Osteocyte (in vitro differentiated cells): ENCODE data around the gene FBXW4. TPM values are rescaled to one million over a fixed set of nuclear protein-coding genes. Genes with fewer than 3 reads are reported as not detected.

Experiments used
- DNase-seq: peaks from one replicate; pipeline ENCODE4 v3.0.0; 2021; ENCODE audit warnings: mixed read lengths; ENCODE audit not compliant: unreplicated experiment; ENCODE audit errors: extremely low spot score
- H3K27ac Mint-ChIP-seq: one replicate; pipeline ENCODE4 v1.8.0; 2021; ENCODE audit warnings: mild to moderate bottlenecking, mixed read lengths; ENCODE audit not compliant: unreplicated experiment
- H3K27me3 Mint-ChIP-seq: one replicate; pipeline ENCODE4 v1.8.0; 2021; ENCODE audit warnings: mixed read lengths; ENCODE audit not compliant: unreplicated experiment
- H3K36me3 Mint-ChIP-seq: one replicate; pipeline ENCODE4 v1.8.0; 2021; ENCODE audit warnings: mixed read lengths; ENCODE audit not compliant: unreplicated experiment
- H3K4me1 Mint-ChIP-seq: one replicate; pipeline ENCODE4 v1.8.0; 2021; ENCODE audit warnings: mixed read lengths; ENCODE audit not compliant: unreplicated experiment
- H3K4me3 Mint-ChIP-seq: one replicate; pipeline ENCODE4 v1.8.0; 2021; ENCODE audit warnings: mild to moderate bottlenecking, moderate library complexity, mixed read lengths; ENCODE audit not compliant: unreplicated experiment
- H3K9me3 Mint-ChIP-seq: one replicate; pipeline ENCODE4 v1.8.0; 2021; ENCODE audit warnings: mixed read lengths; ENCODE audit not compliant: unreplicated experiment
- total RNA-seq: library from RNA; stranded (reverse); gene quantifications from 2 replicates; pipeline ENCODE4 v1.2.1, GENCODE V29; 2021
- TF ChIP-seq, protein P1 (sequence below): fragments of 200-600 bp; sonication (generic); IDR thresholded peaks from 2 replicates; pipeline ENCODE4 v1.5.0; 2021; ENCODE audit warnings: antibody characterized with exemption, mild to moderate bottlenecking, moderate library complexity

The FBXW4 gene
- total RNA-seq, 1 donor from 2014 or later = 44.6 TPM

DNA sequence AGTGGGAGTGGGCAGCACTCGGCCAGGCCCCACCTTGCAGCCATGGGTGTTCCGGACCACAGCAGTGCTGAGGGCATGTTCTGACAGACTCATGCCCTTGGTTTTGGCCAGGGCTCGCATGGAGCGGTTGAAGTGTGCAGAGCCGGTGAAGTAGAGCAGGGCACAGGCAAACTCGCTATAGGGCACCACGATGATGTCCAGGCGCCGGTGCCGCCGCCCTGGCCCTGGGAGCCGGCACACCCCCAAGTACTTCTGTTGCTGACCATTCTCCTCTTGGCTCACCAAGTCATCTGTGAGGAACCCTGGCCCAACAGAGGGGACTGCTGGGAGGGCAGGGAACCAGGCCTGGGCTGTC, 115.5 kb downstream of the FBXW4 start:
- Mint-ChIP-seq H3K36me3 (peaks cover 5% of the 10 kb centered on the region), H3K9me3 (no peaks in the 10 kb centered on the region), H3K27me3 (no peaks in the 10 kb centered on the region), H3K4me3 (no peak overlapping the region), H3K27ac (no peak overlapping the region), H3K4me1 (no peaks in the 10 kb centered on the region)
- TF ChIP-seq, protein P1, sequence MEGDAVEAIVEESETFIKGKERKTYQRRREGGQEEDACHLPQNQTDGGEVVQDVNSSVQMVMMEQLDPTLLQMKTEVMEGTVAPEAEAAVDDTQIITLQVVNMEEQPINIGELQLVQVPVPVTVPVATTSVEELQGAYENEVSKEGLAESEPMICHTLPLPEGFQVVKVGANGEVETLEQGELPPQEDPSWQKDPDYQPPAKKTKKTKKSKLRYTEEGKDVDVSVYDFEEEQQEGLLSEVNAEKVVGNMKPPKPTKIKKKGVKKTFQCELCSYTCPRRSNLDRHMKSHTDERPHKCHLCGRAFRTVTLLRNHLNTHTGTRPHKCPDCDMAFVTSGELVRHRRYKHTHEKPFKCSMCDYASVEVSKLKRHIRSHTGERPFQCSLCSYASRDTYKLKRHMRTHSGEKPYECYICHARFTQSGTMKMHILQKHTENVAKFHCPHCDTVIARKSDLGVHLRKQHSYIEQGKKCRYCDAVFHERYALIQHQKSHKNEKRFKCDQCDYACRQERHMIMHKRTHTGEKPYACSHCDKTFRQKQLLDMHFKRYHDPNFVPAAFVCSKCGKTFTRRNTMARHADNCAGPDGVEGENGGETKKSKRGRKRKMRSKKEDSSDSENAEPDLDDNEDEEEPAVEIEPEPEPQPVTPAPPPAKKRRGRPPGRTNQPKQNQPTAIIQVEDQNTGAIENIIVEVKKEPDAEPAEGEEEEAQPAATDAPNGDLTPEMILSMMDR = no peak
- DNase-seq = no peak

DNA sequence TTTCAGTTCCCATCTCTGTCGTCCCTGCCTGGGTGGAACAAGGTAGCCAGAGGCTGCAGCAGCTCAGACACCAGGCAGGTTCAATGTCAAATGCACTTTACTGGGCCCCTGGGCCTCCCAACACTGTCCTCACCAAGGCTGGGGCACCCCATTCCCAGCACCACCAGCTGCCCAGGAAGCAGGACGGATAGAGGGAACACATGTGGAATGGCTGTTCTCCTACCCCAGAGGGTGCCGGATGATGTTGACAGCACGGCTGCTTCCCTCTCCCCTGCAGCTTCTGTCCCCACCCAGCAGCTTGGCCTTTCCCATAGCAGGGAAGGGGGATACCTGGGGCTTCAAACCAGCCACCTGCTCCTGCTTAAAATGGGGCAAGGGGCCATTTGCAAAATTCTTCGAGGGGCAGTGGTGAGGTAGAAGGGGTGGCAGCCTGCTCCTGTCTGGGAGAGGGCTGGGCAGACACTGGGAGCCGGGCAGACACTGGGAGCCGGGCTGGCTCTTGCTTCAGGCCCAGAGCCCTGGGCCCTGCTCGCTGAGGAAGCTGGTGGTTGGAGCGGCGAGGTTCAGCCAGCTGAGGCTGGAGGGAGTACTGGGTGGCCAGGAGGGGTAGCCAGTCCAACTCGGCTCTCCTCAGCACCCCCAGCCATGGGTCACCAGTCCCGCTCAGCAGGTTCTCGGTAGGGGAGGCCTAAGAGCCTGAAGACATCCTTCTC, 116.0 kb downstream of the FBXW4 start:
- Mint-ChIP-seq H3K27me3 (no peaks in the 10 kb centered on the region), H3K27ac (no peak overlapping the region), H3K36me3 (peaks cover 3% of the 10 kb centered on the region), H3K4me3 (no peak overlapping the region), H3K9me3 (no peaks in the 10 kb centered on the region), H3K4me1 (no peaks in the 10 kb centered on the region)
- TF ChIP-seq, protein P1 = no peak
- DNase-seq = no peak

DNA sequence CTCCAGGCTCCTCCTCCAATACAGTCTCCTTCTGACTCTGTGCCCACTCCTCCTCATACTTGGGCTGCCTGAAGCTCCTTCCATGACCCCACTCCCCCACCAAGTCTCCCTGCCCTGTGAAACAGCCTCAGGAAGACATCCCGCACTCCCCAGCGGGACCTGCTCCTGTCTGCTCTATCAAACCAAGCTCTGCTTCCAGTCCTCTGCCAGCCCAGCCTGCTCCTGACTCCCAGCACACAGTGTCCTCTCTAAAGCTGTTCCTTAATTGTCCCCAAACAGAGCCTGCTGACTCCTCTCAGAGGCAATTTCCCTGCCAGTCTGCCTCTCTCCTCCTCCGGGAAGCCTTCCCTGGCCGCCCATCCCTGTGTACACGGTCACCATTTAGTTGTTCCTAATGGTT, 116.8 kb downstream of the FBXW4 start:
- no peaks in the 10 kb centered on the region for H3K9me3 Mint-ChIP-seq
- no peaks in the 10 kb centered on the region for H3K27me3 Mint-ChIP-seq
- no peak overlapping the region for H3K27ac Mint-ChIP-seq
- peaks cover 3% of the 10 kb centered on the region for H3K36me3 Mint-ChIP-seq
- TF ChIP-seq, protein P1 = no peak
- H3K4me1 Mint-ChIP-seq = no peaks in the 10 kb centered on the region
- no peak for DNase-seq
- H3K4me3 Mint-ChIP-seq = no peak overlapping the region

DNA sequence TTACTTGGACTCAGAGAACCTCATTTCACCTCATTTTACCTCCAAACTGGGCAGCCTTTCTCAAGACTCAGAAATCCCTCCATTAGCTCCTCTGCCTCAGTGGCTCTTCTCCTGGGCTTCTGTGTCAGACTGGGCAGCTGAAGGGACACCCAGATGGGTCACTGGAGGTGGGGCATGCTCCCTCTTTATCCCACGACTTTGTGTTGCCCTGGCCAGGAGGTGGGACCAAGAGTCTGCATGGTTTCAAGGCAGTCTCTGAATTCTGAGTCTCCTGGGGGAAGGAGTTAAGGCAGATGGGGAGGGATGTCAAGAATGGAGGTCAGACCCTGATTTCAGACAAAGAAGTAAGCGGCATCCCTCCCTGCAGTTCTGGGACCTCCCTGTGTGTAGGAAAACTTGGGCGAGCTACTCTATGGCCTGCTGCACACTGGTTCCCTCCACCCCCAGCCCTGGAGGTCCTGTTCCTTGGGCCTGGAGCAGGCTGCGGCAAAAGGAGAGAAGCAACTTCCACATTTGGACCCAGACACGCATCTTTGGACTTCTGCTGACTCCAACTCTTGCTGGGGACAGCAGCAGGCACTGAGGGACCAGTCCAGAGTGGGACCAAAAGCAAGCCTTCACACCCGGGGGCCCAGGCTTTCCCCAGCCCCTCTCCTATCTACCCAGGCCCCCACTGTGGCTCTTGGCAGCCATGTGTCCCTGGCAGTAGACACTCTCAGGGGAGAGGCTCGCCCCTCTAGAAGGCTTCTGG, 117.7 kb downstream of the FBXW4 start:
- H3K36me3 Mint-ChIP-seq = peaks cover 3% of the 10 kb centered on the region
- no peaks in the 10 kb centered on the region for H3K4me1 Mint-ChIP-seq
- H3K9me3 Mint-ChIP-seq = no peaks in the 10 kb centered on the region
- no peak for DNase-seq
- no peak overlapping the region for H3K27ac Mint-ChIP-seq
- no peaks in the 10 kb centered on the region for H3K27me3 Mint-ChIP-seq
- TF ChIP-seq, protein P1 = no peak
- no peak overlapping the region for H3K4me3 Mint-ChIP-seq

DNA sequence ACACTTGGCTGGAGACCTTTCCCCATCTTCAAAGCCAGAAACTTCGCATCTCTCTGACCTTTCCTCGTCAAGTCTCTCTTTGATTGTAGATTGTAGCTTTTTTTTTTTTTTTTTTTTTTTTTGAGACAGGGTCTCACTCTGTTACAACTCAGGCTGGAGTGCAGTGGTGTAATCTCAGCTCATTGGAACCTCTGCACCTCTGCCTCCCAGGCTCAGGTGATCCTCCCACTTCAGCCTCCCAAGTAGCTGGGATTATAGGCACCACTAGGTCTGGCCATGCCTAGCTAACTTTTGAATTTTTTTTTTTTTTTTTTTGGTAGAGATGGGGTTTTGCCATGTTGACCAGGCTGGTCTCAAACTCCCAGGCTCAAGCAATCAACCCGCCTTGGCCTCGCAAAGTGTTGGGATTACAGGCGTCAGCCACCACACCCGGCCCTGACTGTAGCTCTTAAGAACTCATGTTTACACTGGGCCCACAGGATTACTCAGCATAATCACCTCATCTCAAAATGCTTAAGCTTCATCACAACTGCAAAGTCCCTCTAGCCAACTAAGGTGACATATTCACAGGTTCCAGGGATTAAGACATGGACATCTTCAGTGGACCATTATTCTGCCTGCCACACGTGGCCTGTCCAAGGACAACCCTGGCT, 118.6 kb downstream of the FBXW4 start:
- DNase-seq = no peak
- no peaks in the 10 kb centered on the region for H3K4me1 Mint-ChIP-seq
- H3K36me3 Mint-ChIP-seq = peaks cover 3% of the 10 kb centered on the region
- no peaks in the 10 kb centered on the region for H3K9me3 Mint-ChIP-seq
- H3K4me3 Mint-ChIP-seq = no peak overlapping the region
- TF ChIP-seq, protein P1 = no peak
- H3K27me3 Mint-ChIP-seq = no peaks in the 10 kb centered on the region
- no peak overlapping the region for H3K27ac Mint-ChIP-seq
